A673 (cell line): ENCODE results near the gene CASP8AP2. TPM values are rescaled to one million over a fixed set of nuclear protein-coding genes. Genes with fewer than 3 reads are reported as not detected.
"Not testable (repeated sequence)": the region's sequence is repeated elsewhere in the genome, so short reads cannot be mapped to it uniquely, and the experiment has no call there.

Experiments used
- BruUV-seq: library from RNA; stranded (reverse); fragments of 400-500 nt; replicated peaks from 2 replicates; lab custom pipeline; 2021; lab: Mats Ljungman, UMichigan
- CTCF ChIA-PET: fragments of 300-600 bp; sonication (Branson Sonifier 250); formaldehyde crosslinking; loops from one replicate; lab custom pipeline; 2022; ENCODE audit warnings: antibody characterized with exemption; lab: Charles Lee
- POLR2A ChIA-PET: fragments of 300-600 bp; sonication (Branson Sonifier 250); formaldehyde crosslinking; loops from one replicate; lab custom pipeline; 2022; ENCODE audit warnings: antibody characterized with exemption; ENCODE audit not compliant: low non-redundant PET; lab: Charles Lee
- DNase-seq: peaks from one replicate; pipeline ENCODE4 v3.0.0-alpha.2; 2015; ENCODE audit warnings: low spot score
- H3K27ac ChIP-seq: fragments of 200-600 bp; sonication (generic); 2 replicates; pipeline ENCODE4 v1.5.1; 2016; ENCODE audit warnings: mixed run types, low read depth, mild to moderate bottlenecking, mixed read lengths, antibody characterized with exemption, low read length; ENCODE audit not compliant: poor library complexity, severe bottlenecking
- H3K27me3 ChIP-seq: fragments of 200-600 bp; sonication (generic); replicated peaks from 2 replicates; pipeline ENCODE4 v1.6.1; 2017; ENCODE audit warnings: mixed run types, low read depth, mild to moderate bottlenecking, mixed read lengths, antibody characterized with exemption, low read length; ENCODE audit not compliant: insufficient read depth, poor library complexity
- H3K36me3 ChIP-seq: fragments of 200-600 bp; sonication (generic); 2 replicates; pipeline ENCODE4 v1.6.1; 2016; ENCODE audit warnings: mixed run types, mild to moderate bottlenecking, mixed read lengths, antibody characterized with exemption, low read length; ENCODE audit not compliant: insufficient read depth, poor library complexity, severe bottlenecking
- H3K4me1 ChIP-seq: fragments of 200-600 bp; sonication (generic); 2 replicates; pipeline ENCODE4 v1.6.1; 2017; ENCODE audit warnings: mixed run types, mild to moderate bottlenecking, mixed read lengths, antibody characterized with exemption, low read length; ENCODE audit not compliant: insufficient read depth, poor library complexity, severe bottlenecking
- H3K4me3 ChIP-seq: fragments of 200-600 bp; sonication (generic); 2 replicates; pipeline ENCODE4 v1.5.1; 2016; ENCODE audit warnings: low read depth, mixed run types, mild to moderate bottlenecking, mixed read lengths, low read length; ENCODE audit not compliant: poor library complexity, severe bottlenecking
- H3K9me3 ChIP-seq: fragments of 200-600 bp; sonication (generic); 2 replicates; pipeline ENCODE4 v1.6.1; 2016; ENCODE audit warnings: mixed run types, low read depth, mild to moderate bottlenecking, mixed read lengths, antibody characterized with exemption, low read length; ENCODE audit not compliant: poor library complexity, severe bottlenecking
- CTCF ChIP-seq: fragments of 300-800, 200-600 bp; sonication (generic); conservative IDR thresholded peaks from 2 replicates; pipeline ENCODE4 v1.5.1; 2017; ENCODE audit warnings: low read depth, mild to moderate bottlenecking, antibody characterized with exemption, low read length, moderate library complexity, mixed read lengths
- EZH2 ChIP-seq: fragments of 200-600 bp; sonication (generic); IDR thresholded peaks from 2 replicates; pipeline ENCODE4 v1.6.1; 2017; ENCODE audit warnings: borderline replicate concordance, low read depth, mild to moderate bottlenecking, mixed read lengths, antibody characterized with exemption, low read length; ENCODE audit not compliant: poor library complexity, severe bottlenecking
- intact Hi-C: fragments of 100-400 bp; cut with micrococcal nuclease; formaldehyde crosslinking; loops from one replicate; pipeline ENCODE4 v1.10.0; 2022; ENCODE audit not compliant: unreplicated experiment
- total RNA-seq: library from RNA; stranded (reverse); gene quantifications from 2 replicates; pipeline ENCODE4 v1.2.3, GENCODE V29; 2021

CASP8AP2 gene
- total RNA-seq, 1 experiment from 2014 or later: 38.2 TPM

- ChIA-PET CTCF (no interaction called here), POLR2A (interaction anchor here (0.6 kb wide), 2 partner anchors 33 to 399 kb away, joined by 3 read pairs; no protein-coding TSS in a partner anchor)
- TF ChIP-seq CTCF (no peak), EZH2 (no peak)
- Histone ChIP-seq H3K4me3 (no peak overlapping the region), H3K4me1 (no peaks in the 10 kb centered on the region), H3K9me3 (no peaks in the 10 kb centered on the region), H3K27ac (no peak overlapping the region), H3K36me3 (peaks cover 2% of the 10 kb centered on the region), H3K27me3 (no peaks in the 10 kb centered on the region)
- no TSS peak for BruUV-seq
- no peak for DNase-seq
- intact Hi-C loops: no loop called here
Observed at GRCh38 chr6:89807581-89807980, 22.1 kb upstream of the CASP8AP2 start.

- CTCF ChIA-PET, BruUV-seq, intact Hi-C loops, H3K27me3 ChIP-seq, H3K27ac ChIP-seq, H3K9me3 ChIP-seq, H3K4me1 ChIP-seq, DNase-seq, H3K4me3 ChIP-seq, H3K36me3 ChIP-seq, POLR2A ChIA-PET: not testable (repeated sequence)
Observed at GRCh38 chr6:89813422-89813821, 16.3 kb upstream of the CASP8AP2 start.

- H3K9me3 ChIP-seq: no peaks in the 10 kb centered on the region
- no peak overlapping the region for H3K27ac ChIP-seq
- TF ChIP-seq CTCF (no peak), EZH2 (no peak)
- DNase-seq: no peak
- no peak overlapping the region for H3K4me3 ChIP-seq
- CTCF ChIA-PET: no interaction called here
- intact Hi-C loops: no loop called here
- POLR2A ChIA-PET: no interaction called here
- no TSS peak for BruUV-seq
- no peaks in the 10 kb centered on the region for H3K4me1 ChIP-seq
- no peaks in the 10 kb centered on the region for H3K36me3 ChIP-seq
- H3K27me3 ChIP-seq: no peaks in the 10 kb centered on the region
Observed at GRCh38 chr6:89817481-89817880, 12.2 kb upstream of the CASP8AP2 start.

- H3K4me3 ChIP-seq: peak overlapping the region; percentile 77
- ChIA-PET POLR2A (interaction anchor here (0.6 to 1.6 kb wide), 2 partner anchors 10 to 80 kb away, joined by 3 to 6 read pairs; partner anchors contain the start of gene CASP8AP2), CTCF (no interaction called here)
- H3K27ac ChIP-seq: peak overlapping the region; percentile 85
- H3K27me3 ChIP-seq: no peaks in the 10 kb centered on the region
- no peaks in the 10 kb centered on the region for H3K9me3 ChIP-seq
- intact Hi-C loops: no loop called here
- H3K4me1 ChIP-seq: no peaks in the 10 kb centered on the region
- no TSS peak for BruUV-seq
- TF ChIP-seq EZH2: no peak
- no peak for TF ChIP-seq CTCF
- H3K36me3 ChIP-seq: no peaks in the 10 kb centered on the region
- peak; percentile 21 for DNase-seq
Observed at GRCh38 chr6:89818977-89819335, 10.7 kb upstream of the CASP8AP2 start.
